Measurements from ENCODE around the gene BZW1.
A peak's percentile ranks its signal among the peaks of the same experiment; 100 is the strongest.
"Not testable (repeated sequence)": the region's sequence is repeated elsewhere in the genome, so short reads cannot be mapped to it uniquely, and the experiment has no call there.

BZW1 gene

GRCh38 chr2:200791905-200792304 is 19.8 kb upstream of the BZW1 start:
- H3K36me3 ChIP-seq (ENCODE audit: control insufficient read depth in 2 of 2, insufficient read depth in 2 of 2, low read length in 2 of 2), result no peaks in the 10 kb centered on the region
- no peak overlapping the region for H3K9ac ChIP-seq (ENCODE audit: low read length in 2 of 2)
- no peak overlapping the region for H3K27ac ChIP-seq (ENCODE audit: low read length)
- no peaks in the 10 kb centered on the region for H3K27me3 ChIP-seq (ENCODE audit: control insufficient read depth in 1 of 2, insufficient read depth in 2 of 2, low read length in 2 of 2)
- H3K4me1 ChIP-seq (ENCODE audit: control insufficient read depth, insufficient read depth, low read length), result peaks cover 2% of the 10 kb centered on the region
- H3K4me3 ChIP-seq (ENCODE audit: low read length in 2 of 2), result no peak overlapping the region
- no peaks in the 10 kb centered on the region for H3K9me3 ChIP-seq (ENCODE audit: control insufficient read depth in 2 of 2, low read length in 2 of 2)

- Histone ChIP-seq H3K9ac (ENCODE audit: low read length in 2 of 2) (no peak overlapping the region), H3K4me1 (ENCODE audit: control insufficient read depth, insufficient read depth, low read length) (peaks cover 4% of the 10 kb centered on the region), H3K27me3 (ENCODE audit: control insufficient read depth in 1 of 2, insufficient read depth in 2 of 2, low read length in 2 of 2) (no peaks in the 10 kb centered on the region), H3K36me3 (ENCODE audit: control insufficient read depth in 2 of 2, insufficient read depth in 2 of 2, low read length in 2 of 2) (no peaks in the 10 kb centered on the region), H3K4me3 (ENCODE audit: low read length in 2 of 2) (no peak overlapping the region), H3K9me3 (ENCODE audit: control insufficient read depth in 2 of 2, low read length in 2 of 2) (no peaks in the 10 kb centered on the region), H3K27ac (ENCODE audit: low read length) (no peak overlapping the region)
These were observed 17.6 kb upstream of the BZW1 start for GRCh38 chr2:200794143-200794542.

- no peaks in the 10 kb centered on the region for H3K36me3 ChIP-seq (ENCODE audit: control insufficient read depth in 2 of 2, insufficient read depth in 2 of 2, low read length in 2 of 2)
- no peak overlapping the region for H3K9ac ChIP-seq (ENCODE audit: low read length in 2 of 2)
- H3K27me3 ChIP-seq (ENCODE audit: control insufficient read depth in 1 of 2, insufficient read depth in 2 of 2, low read length in 2 of 2), result no peaks in the 10 kb centered on the region
- H3K4me3 ChIP-seq (ENCODE audit: low read length in 2 of 2), result no peak overlapping the region
- H3K4me1 ChIP-seq (ENCODE audit: control insufficient read depth, insufficient read depth, low read length), result peaks cover 4% of the 10 kb centered on the region
- H3K27ac ChIP-seq (ENCODE audit: low read length), result no peak overlapping the region
- no peaks in the 10 kb centered on the region for H3K9me3 ChIP-seq (ENCODE audit: control insufficient read depth in 2 of 2, low read length in 2 of 2)
These were observed 16.7 kb upstream of the BZW1 start for GRCh38 chr2:200795028-200795440.

GRCh38 chr2:200796561-200796960 is 15.1 kb upstream of the BZW1 start:
- H3K9me3 ChIP-seq (ENCODE audit: control insufficient read depth in 2 of 2, low read length in 2 of 2), result no peaks in the 10 kb centered on the region
- H3K27ac ChIP-seq (ENCODE audit: low read length), result no peak overlapping the region
- H3K4me3 ChIP-seq (ENCODE audit: low read length in 2 of 2), result no peak overlapping the region
- H3K9ac ChIP-seq (ENCODE audit: low read length in 2 of 2), result no peak overlapping the region
- H3K4me1 ChIP-seq (ENCODE audit: control insufficient read depth, insufficient read depth, low read length), result peaks cover 4% of the 10 kb centered on the region
- no peaks in the 10 kb centered on the region for H3K27me3 ChIP-seq (ENCODE audit: control insufficient read depth in 1 of 2, insufficient read depth in 2 of 2, low read length in 2 of 2)
- no peaks in the 10 kb centered on the region for H3K36me3 ChIP-seq (ENCODE audit: control insufficient read depth in 2 of 2, insufficient read depth in 2 of 2, low read length in 2 of 2)

GRCh38 chr2:200797242-200797770 is 14.4 kb upstream of the BZW1 start:
- Histone ChIP-seq H3K27me3 (ENCODE audit: control insufficient read depth in 1 of 2, insufficient read depth in 2 of 2, low read length in 2 of 2) (no peaks in the 10 kb centered on the region), H3K36me3 (ENCODE audit: control insufficient read depth in 2 of 2, insufficient read depth in 2 of 2, low read length in 2 of 2) (no peaks in the 10 kb centered on the region), H3K4me1 (ENCODE audit: control insufficient read depth, insufficient read depth, low read length) (peaks cover 4% of the 10 kb centered on the region), H3K9ac (ENCODE audit: low read length in 2 of 2) (no peak overlapping the region), H3K9me3 (ENCODE audit: control insufficient read depth in 2 of 2, low read length in 2 of 2) (no peaks in the 10 kb centered on the region), H3K4me3 (ENCODE audit: low read length in 2 of 2) (no peak overlapping the region), H3K27ac (ENCODE audit: low read length) (no peak overlapping the region)

- H3K4me1 ChIP-seq (ENCODE audit: control insufficient read depth, insufficient read depth, low read length), result peaks cover 4% of the 10 kb centered on the region
- H3K27me3 ChIP-seq (ENCODE audit: control insufficient read depth in 1 of 2, insufficient read depth in 2 of 2, low read length in 2 of 2), result no peaks in the 10 kb centered on the region
- H3K9ac ChIP-seq (ENCODE audit: low read length in 2 of 2), result no peak overlapping the region
- no peak overlapping the region for H3K27ac ChIP-seq (ENCODE audit: low read length)
- H3K4me3 ChIP-seq (ENCODE audit: low read length in 2 of 2), result no peak overlapping the region
- no peaks in the 10 kb centered on the region for H3K36me3 ChIP-seq (ENCODE audit: control insufficient read depth in 2 of 2, insufficient read depth in 2 of 2, low read length in 2 of 2)
- no peaks in the 10 kb centered on the region for H3K9me3 ChIP-seq (ENCODE audit: control insufficient read depth in 2 of 2, low read length in 2 of 2)
These were observed 13.2 kb upstream of the BZW1 start for GRCh38 chr2:200798514-200798913.

GRCh38 chr2:200800458-200800857 is 11.3 kb upstream of the BZW1 start:
- H3K27ac ChIP-seq (ENCODE audit: low read length), result no peak overlapping the region
- H3K4me3 ChIP-seq (ENCODE audit: low read length in 2 of 2), result no peak overlapping the region
- H3K36me3 ChIP-seq (ENCODE audit: control insufficient read depth in 2 of 2, insufficient read depth in 2 of 2, low read length in 2 of 2), result no peaks in the 10 kb centered on the region
- H3K9me3 ChIP-seq (ENCODE audit: control insufficient read depth in 2 of 2, low read length in 2 of 2), result no peaks in the 10 kb centered on the region
- no peak overlapping the region for H3K9ac ChIP-seq (ENCODE audit: low read length in 2 of 2)
- peaks cover 2% of the 10 kb centered on the region for H3K4me1 ChIP-seq (ENCODE audit: control insufficient read depth, insufficient read depth, low read length)
- no peaks in the 10 kb centered on the region for H3K27me3 ChIP-seq (ENCODE audit: control insufficient read depth in 1 of 2, insufficient read depth in 2 of 2, low read length in 2 of 2)

- not testable (repeated sequence) for H3K4me1 ChIP-seq (ENCODE audit: control insufficient read depth, insufficient read depth, low read length); H3K4me3 ChIP-seq (ENCODE audit: low read length in 2 of 2); H3K27ac ChIP-seq (ENCODE audit: low read length); H3K36me3 ChIP-seq (ENCODE audit: control insufficient read depth in 2 of 2, insufficient read depth in 2 of 2, low read length in 2 of 2); H3K9ac ChIP-seq (ENCODE audit: low read length in 2 of 2); H3K27me3 ChIP-seq (ENCODE audit: control insufficient read depth in 1 of 2, insufficient read depth in 2 of 2, low read length in 2 of 2); H3K9me3 ChIP-seq (ENCODE audit: control insufficient read depth in 2 of 2, low read length in 2 of 2)
These were observed 10.3 kb upstream of the BZW1 start for GRCh38 chr2:200801431-200801830.

GRCh38 chr2:200809506-200810251 is 2.0 kb upstream of the BZW1 start:
- Histone ChIP-seq H3K4me3 (ENCODE audit: low read length in 2 of 2) (no peak overlapping the region), H3K27me3 (ENCODE audit: control insufficient read depth in 1 of 2, insufficient read depth in 2 of 2, low read length in 2 of 2) (no peaks in the 10 kb centered on the region), H3K9ac (ENCODE audit: low read length in 2 of 2) (no peak overlapping the region), H3K27ac (ENCODE audit: low read length) (no peak overlapping the region), H3K36me3 (ENCODE audit: control insufficient read depth in 2 of 2, insufficient read depth in 2 of 2, low read length in 2 of 2) (peaks cover 3 to 8% of the 10 kb centered on the region in 2 donors), H3K9me3 (ENCODE audit: control insufficient read depth in 2 of 2, low read length in 2 of 2) (no peaks in the 10 kb centered on the region), H3K4me1 (ENCODE audit: control insufficient read depth, insufficient read depth, low read length) (peaks cover 14% of the 10 kb centered on the region)

GRCh38 chr2:200810252-200810997 is 1.3 kb upstream of the BZW1 start:
- Histone ChIP-seq H3K9me3 (ENCODE audit: control insufficient read depth in 2 of 2, low read length in 2 of 2) (no peaks in the 10 kb centered on the region), H3K4me1 (ENCODE audit: control insufficient read depth, insufficient read depth, low read length) (peaks cover 14% of the 10 kb centered on the region), H3K9ac (ENCODE audit: low read length in 2 of 2) (peak overlapping the region; percentile 76 to 93), H3K4me3 (ENCODE audit: low read length in 2 of 2) (peak overlapping the region; percentile 82 to 83), H3K27me3 (ENCODE audit: control insufficient read depth in 1 of 2, insufficient read depth in 2 of 2, low read length in 2 of 2) (no peaks in the 10 kb centered on the region), H3K27ac (ENCODE audit: low read length) (peak overlapping the region; percentile 95), H3K36me3 (ENCODE audit: control insufficient read depth in 2 of 2, insufficient read depth in 2 of 2, low read length in 2 of 2) (peaks cover 3 to 14% of the 10 kb centered on the region in 2 donors)

- Histone ChIP-seq H3K27ac (ENCODE audit: low read length) (peak overlapping the region; percentile 95), H3K9ac (ENCODE audit: low read length in 2 of 2) (peak overlapping the region; percentile 76 to 93), H3K36me3 (ENCODE audit: control insufficient read depth in 2 of 2, insufficient read depth in 2 of 2, low read length in 2 of 2) (peaks cover 4 to 20% of the 10 kb centered on the region in 2 donors), H3K27me3 (ENCODE audit: control insufficient read depth in 1 of 2, insufficient read depth in 2 of 2, low read length in 2 of 2) (no peaks in the 10 kb centered on the region), H3K9me3 (ENCODE audit: control insufficient read depth in 2 of 2, low read length in 2 of 2) (no peaks in the 10 kb centered on the region), H3K4me1 (ENCODE audit: control insufficient read depth, insufficient read depth, low read length) (peaks cover 14% of the 10 kb centered on the region), H3K4me3 (ENCODE audit: low read length in 2 of 2) (peak overlapping the region; percentile 82 to 83)
These were observed 745 bp upstream of the BZW1 start for GRCh38 chr2:200810998-200811332.

All from stomach smooth muscle (tissue), 2 donors.